Measurements from ENCODE around the gene CHST7. TPM values are rescaled to one million over a fixed set of nuclear protein-coding genes. Genes with fewer than 3 reads are reported as not detected.

Gene CHST7
- total and polyA plus RNA-seq, 10 of the 15 experiments (the other 5 are each of a cell fraction or from before 2014, with no cell fraction given) = 0.58 to 11.0 (median 5.4) TPM

DNA sequence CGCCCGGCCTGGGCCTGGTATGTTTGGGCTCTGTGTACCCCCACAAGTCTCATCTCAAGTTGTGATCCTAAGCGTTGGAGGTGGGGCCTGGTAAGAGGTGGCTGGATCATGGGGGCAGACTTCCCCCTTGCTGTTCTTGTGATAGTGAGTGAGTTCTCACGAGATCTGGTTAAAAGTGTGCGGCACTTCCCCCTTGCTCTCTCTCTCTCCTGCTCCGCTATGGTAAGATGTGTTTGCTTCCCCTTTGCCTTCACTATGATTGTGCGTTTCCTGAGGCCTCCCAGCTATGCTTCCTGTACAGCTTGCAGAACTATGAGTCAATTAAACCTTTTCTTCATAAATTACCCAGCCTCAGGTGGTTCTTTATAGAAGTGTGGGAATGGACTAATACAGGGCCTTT is 53.0 kb downstream of the CHST7 start (continued):
- no peak for TF ChIP-seq SUZ12 (IDR thresholded peaks at IDR 0.05; ENCODE audit: unreplicated experiment)
- TF ChIP-seq SUPT20H (IDR thresholded peaks at IDR 0.05; ENCODE audit: borderline replicate concordance, control insufficient read depth, low read depth, low read length) = no peak
- TF ChIP-seq CREM (IDR thresholded peaks at IDR 0.05; ENCODE audit: low read depth) = peak; percentile 27; the same call in 1 of the 2 replicates
- TF ChIP-seq, protein P1, sequence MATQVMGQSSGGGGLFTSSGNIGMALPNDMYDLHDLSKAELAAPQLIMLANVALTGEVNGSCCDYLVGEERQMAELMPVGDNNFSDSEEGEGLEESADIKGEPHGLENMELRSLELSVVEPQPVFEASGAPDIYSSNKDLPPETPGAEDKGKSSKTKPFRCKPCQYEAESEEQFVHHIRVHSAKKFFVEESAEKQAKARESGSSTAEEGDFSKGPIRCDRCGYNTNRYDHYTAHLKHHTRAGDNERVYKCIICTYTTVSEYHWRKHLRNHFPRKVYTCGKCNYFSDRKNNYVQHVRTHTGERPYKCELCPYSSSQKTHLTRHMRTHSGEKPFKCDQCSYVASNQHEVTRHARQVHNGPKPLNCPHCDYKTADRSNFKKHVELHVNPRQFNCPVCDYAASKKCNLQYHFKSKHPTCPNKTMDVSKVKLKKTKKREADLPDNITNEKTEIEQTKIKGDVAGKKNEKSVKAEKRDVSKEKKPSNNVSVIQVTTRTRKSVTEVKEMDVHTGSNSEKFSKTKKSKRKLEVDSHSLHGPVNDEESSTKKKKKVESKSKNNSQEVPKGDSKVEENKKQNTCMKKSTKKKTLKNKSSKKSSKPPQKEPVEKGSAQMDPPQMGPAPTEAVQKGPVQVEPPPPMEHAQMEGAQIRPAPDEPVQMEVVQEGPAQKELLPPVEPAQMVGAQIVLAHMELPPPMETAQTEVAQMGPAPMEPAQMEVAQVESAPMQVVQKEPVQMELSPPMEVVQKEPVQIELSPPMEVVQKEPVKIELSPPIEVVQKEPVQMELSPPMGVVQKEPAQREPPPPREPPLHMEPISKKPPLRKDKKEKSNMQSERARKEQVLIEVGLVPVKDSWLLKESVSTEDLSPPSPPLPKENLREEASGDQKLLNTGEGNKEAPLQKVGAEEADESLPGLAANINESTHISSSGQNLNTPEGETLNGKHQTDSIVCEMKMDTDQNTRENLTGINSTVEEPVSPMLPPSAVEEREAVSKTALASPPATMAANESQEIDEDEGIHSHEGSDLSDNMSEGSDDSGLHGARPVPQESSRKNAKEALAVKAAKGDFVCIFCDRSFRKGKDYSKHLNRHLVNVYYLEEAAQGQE (IDR thresholded peaks at IDR 0.05; ENCODE audit: low read depth, low read length) = no peak
- no peak for TF ChIP-seq NR2C1 (IDR thresholded peaks at IDR 0.05)
- TF ChIP-seq CHD4 (IDR thresholded peaks at IDR 0.05) = no peak
- TF ChIP-seq SIN3A (IDR thresholded peaks at IDR 0.05; ENCODE audit: low read depth, low read length) = no peak

- peak overlapping the region; percentile 85 for H3K27ac ChIP-seq (ENCODE audit: control insufficient read depth, insufficient read depth)
- intact Hi-C loops (cut with micrococcal nuclease; ENCODE audit: unreplicated experiment) = no loop called here
- SMC1A ChIA-PET (ENCODE audit: uncharacterized antibody, unreplicated experiment) = no interaction called here
- TF ChIP-seq BMI1 (IDR thresholded peaks at IDR 0.05; ENCODE audit: borderline replicate concordance) (no peak), GABPA (IDR thresholded peaks at IDR 0.05; ENCODE audit: low read depth) (no peak), NRF1 (conservative IDR thresholded peaks at IDR 0.05; ENCODE audit: low read depth, low read length) (no peak), PAX5 (IDR thresholded peaks at IDR 0.05; ENCODE audit: borderline replicate concordance, low read depth, low read length) (no peak), CREB1 (IDR thresholded peaks at IDR 0.05; ENCODE audit: low read depth) (no peak), KAT2A (conservative IDR thresholded peaks at IDR 0.05; ENCODE audit: control insufficient read depth, low read depth, low read length) (no peak), PKNOX1 (IDR thresholded peaks at IDR 0.05) (no peak), SMAD5 (IDR thresholded peaks at IDR 0.05; ENCODE audit: low read depth) (no peak), SPI1 (IDR thresholded peaks at IDR 0.05; ENCODE audit: borderline replicate concordance, insufficient read depth, low read depth, low read length) (no peak), RUNX3 (IDR thresholded peaks at IDR 0.05; ENCODE audit: low read length) (no peak), RELA (IDR thresholded peaks at IDR 0.05; ENCODE audit: borderline replicate concordance, partially characterized antibody) (no peak), POLR2A (IDR thresholded peaks at IDR 0.05; ENCODE audit: low read depth, low read length) (no peak)
Observed at GRCh38 chrX:46627062-46627461, 53.5 kb downstream of the CHST7 start.

More at GRCh38 chrX:46627062-46627461, 53.5 kb downstream of the CHST7 start:
- H3K27me3 ChIP-seq (replicated peaks in 1 of 2; ENCODE audit: control insufficient read depth in 2 of 2, insufficient read depth in 2 of 2, low read length in 1 of 2) = no peaks in the 10 kb centered on the region
- in situ Hi-C loops (cut with MboI) = no loop called here
- no peak overlapping the region for H3K9ac ChIP-seq (ENCODE audit: control insufficient read depth, insufficient read depth, low read length)
- no peak overlapping the region for H3K4me2 ChIP-seq (ENCODE audit: control insufficient read depth, insufficient read depth)
- FAIRE-seq = no peak
- peaks cover 33% of the 10 kb centered on the region for H3K4me1 ChIP-seq (ENCODE audit: control insufficient read depth, insufficient read depth, low read length)
- no TSS peak for BruUV-seq (replicated peaks)
- ATAC-seq = no peak
- H4K20me1 ChIP-seq (ENCODE audit: control insufficient read depth, insufficient read depth) = no peaks in the 10 kb centered on the region
- POLR2A ChIA-PET = interaction anchor here (0.8 kb wide), 1 partner anchor 65 kb away, joined by 3 read pairs; no protein-coding TSS in a partner anchor
- DNase-seq (ENCODE audit: low read depth, low spot score) = no peak
- H2AFZ ChIP-seq (ENCODE audit: control insufficient read depth, low read depth, low read length) = no peak overlapping the region
- CTCF ChIA-PET = interaction anchor here (1.4 kb wide), 1 partner anchor 65 kb away, joined by 4 read pairs; no protein-coding TSS in a partner anchor
- WGBS (ENCODE audit: insufficient coverage, insufficient replicate concordance, low lambda C conversion rate, missing lambda C conversion rate) = 0% methylated on average over 4 of the region's 4 CpGs
- H3K4me3 ChIP-seq = 0 out of 2 replicates have a peak overlapping the region, but pooled peaks have one; percentile 25
- RAD21 ChIA-PET (ENCODE audit: unreplicated experiment) = interaction anchor here (3.0 kb wide), 1 partner anchor 54 kb away, joined by 15 read pairs; no protein-coding TSS in a partner anchor
- H3K79me2 ChIP-seq (ENCODE audit: control insufficient read depth, insufficient read depth, low read length) = no peaks in the 10 kb centered on the region
- no peaks in the 10 kb centered on the region; a peak in 2 of 4 replicates for H3K36me3 ChIP-seq (ENCODE audit: control insufficient read depth in 2 of 2, insufficient read depth in 2 of 2, low read length in 1 of 2)
- H3K9me3 ChIP-seq (replicated peaks; ENCODE audit: control insufficient read depth, insufficient read depth, low read length) = no peaks in the 10 kb centered on the region

Measured in GM12878 (cell line).